Right lobe of liver (tissue), 6 donors: ENCODE measurements around the gene EVC. TPM values are rescaled to one million over a fixed set of nuclear protein-coding genes. Genes with fewer than 3 reads are reported as not detected.
"Not testable (repeated sequence)": the region's sequence is repeated elsewhere in the genome, so short reads cannot be mapped to it uniquely, and the experiment has no call there.

ENCODE experiments used
- ATAC-seq, 4 donors: fragments of 200-7000 bp; cut with Tn5 transposase; one replicate each; pipeline ENCODE4 v1.9.1; 2020; ENCODE audit warnings: mild to moderate bottlenecking in 4 of 4, moderate library complexity in 4 of 4
- DNase-seq, 3 donors: peaks; one replicate each; pipeline ENCODE4 v3.0.0-alpha.2; 2020
- H3K27ac ChIP-seq, 3 donors: fragments of 200-600 bp; one replicate each; pipeline ENCODE4 v1.8.0; 2022
- H3K27me3 ChIP-seq, 2 donors: fragments of 200-600 bp; one replicate each; pipeline ENCODE4 v1.8.0; 2022
- H3K36me3 ChIP-seq, 4 donors: fragments of 200-600 bp; sonication (generic) in 1 of 4; one replicate each; pipeline versions ENCODE4 v1.5.1 to v1.8.0; 2017 to 2022; ENCODE audit warnings: control low read depth in 1 of 4
- H3K4me1 ChIP-seq, 4 donors: fragments of 200-600 bp; sonication (generic) in 1 of 4; one replicate each; pipeline versions ENCODE4 v1.5.1 to v1.8.0; 2017 to 2022; ENCODE audit warnings: control low read depth in 1 of 4
- H3K4me3 ChIP-seq, 3 donors: fragments of 200-600 bp; one replicate each; pipeline ENCODE4 v1.8.0; 2022
- H3K9me3 ChIP-seq, 4 donors: fragments of 200-600 bp; sonication (generic) in 1 of 4; one replicate each; pipeline versions ENCODE4 v1.5.1 to v1.8.0; 2017 to 2022; ENCODE audit warnings: control low read depth in 1 of 4
- POLR2A ChIP-seq: fragments of 450-650 bp; IDR thresholded peaks from one replicate; pipeline ENCODE4 v1.6.1; 2017; ENCODE audit warnings: antibody characterized with exemption, mild to moderate bottlenecking
- WGBS: methylation state at CpG from one replicate; pipeline ENCODE4 v1.1.6; 2018; ENCODE audit warnings: low coverage, low lambda C conversion rate; ENCODE audit not compliant: insufficient coverage; ENCODE audit errors: missing lambda C conversion rate; 5-methylcytosine and 5-hydroxymethylcytosine counted together
- intact Hi-C, 2 donors: fragments of 100-400 bp; cut with DNase I; formaldehyde crosslinking; loops; one replicate each; pipeline versions ENCODE4 v1.11.2 to v1.14.1; 2022
- total RNA-seq, 6 experiments: library from RNA; depleted of rRNA in 2 of 6; stranded (reverse); fragments of >200 nt in 2 of 6; fragmentation: NEBNext Ultra II Directional in 3 of 6; extraction: Animal tissue kit (Norgen Biotek cat#: 25700) in 3 of 6; gene quantifications; one replicate each; pipeline versions ENCODE4 v1.1.0 to v1.2.4, GENCODE V29; 2016 to 2023
- TF ChIP-seq, protein P1 (sequence below), 4 donors: fragments of 200-600 bp in 3 of 4; fragments of 450-650 bp in 1 of 4; IDR thresholded peaks; one replicate each; pipeline versions ENCODE4 v1.5.1 to v1.8.0; 2016 to 2022; ENCODE audit warnings: antibody characterized with exemption in 4 of 4, mild to moderate bottlenecking in 2 of 4
- donor health status: DM: no; HTN: yes; CAD: no.
- donor health status: DM: no; HTN: no; CAD: no.
- donor health status: DM: no; HTN: no; CAD: no.
- donor health status: DM: no; HTN: yes; CAD: no.
- donor health status: DM: no; HTN: yes; CAD: no.

The EVC gene
- total RNA-seq, 6 experiments from 2014 or later = 2.6 to 6.5 (median 3.2) TPM

GRCh38 chr4:5808081-5808741 lies 97.2 kb downstream of the EVC start:
- TF ChIP-seq, protein P1, sequence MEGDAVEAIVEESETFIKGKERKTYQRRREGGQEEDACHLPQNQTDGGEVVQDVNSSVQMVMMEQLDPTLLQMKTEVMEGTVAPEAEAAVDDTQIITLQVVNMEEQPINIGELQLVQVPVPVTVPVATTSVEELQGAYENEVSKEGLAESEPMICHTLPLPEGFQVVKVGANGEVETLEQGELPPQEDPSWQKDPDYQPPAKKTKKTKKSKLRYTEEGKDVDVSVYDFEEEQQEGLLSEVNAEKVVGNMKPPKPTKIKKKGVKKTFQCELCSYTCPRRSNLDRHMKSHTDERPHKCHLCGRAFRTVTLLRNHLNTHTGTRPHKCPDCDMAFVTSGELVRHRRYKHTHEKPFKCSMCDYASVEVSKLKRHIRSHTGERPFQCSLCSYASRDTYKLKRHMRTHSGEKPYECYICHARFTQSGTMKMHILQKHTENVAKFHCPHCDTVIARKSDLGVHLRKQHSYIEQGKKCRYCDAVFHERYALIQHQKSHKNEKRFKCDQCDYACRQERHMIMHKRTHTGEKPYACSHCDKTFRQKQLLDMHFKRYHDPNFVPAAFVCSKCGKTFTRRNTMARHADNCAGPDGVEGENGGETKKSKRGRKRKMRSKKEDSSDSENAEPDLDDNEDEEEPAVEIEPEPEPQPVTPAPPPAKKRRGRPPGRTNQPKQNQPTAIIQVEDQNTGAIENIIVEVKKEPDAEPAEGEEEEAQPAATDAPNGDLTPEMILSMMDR (IDR thresholded peaks at IDR 0.05) = no peak
- no peaks in the 10 kb centered on the region for H3K36me3 ChIP-seq
- no peaks in the 10 kb centered on the region for H3K9me3 ChIP-seq
- no peak overlapping the region for H3K4me3 ChIP-seq
- ATAC-seq (no peak), DNase-seq (no peak)
- no peaks in the 10 kb centered on the region for H3K27me3 ChIP-seq
- intact Hi-C loops = no loop called here
- H3K4me1 ChIP-seq = no peaks in the 10 kb centered on the region
- H3K27ac ChIP-seq = no peak overlapping the region
- WGBS = 37% methylated on average over 2 of the region's 10 CpGs

GRCh38 chr4:5809216-5809776 lies 98.3 kb downstream of the EVC start:
- Histone ChIP-seq H3K27ac (no peak overlapping the region), H3K4me3 (no peak overlapping the region), H3K4me1 (no peaks in the 10 kb centered on the region), H3K27me3 (no peaks in the 10 kb centered on the region), H3K36me3 (no peaks in the 10 kb centered on the region), H3K9me3 (no peaks in the 10 kb centered on the region)
- WGBS = 100% methylated on average over 2 of the region's 12 CpGs
- ATAC-seq (no peak), DNase-seq (no peak)
- TF ChIP-seq, protein P1 (IDR thresholded peaks at IDR 0.05) = no peak
- no peak for TF ChIP-seq POLR2A
- intact Hi-C loops = no loop called here

GRCh38 chr4:5810151-5810550 lies 99.2 kb downstream of the EVC start:
- no peaks in the 10 kb centered on the region for H3K4me1 ChIP-seq
- no peak for DNase-seq
- 75% methylated on average over 2 of the region's 3 CpGs for WGBS
- TF ChIP-seq POLR2A = no peak
- TF ChIP-seq, protein P1 (IDR thresholded peaks at IDR 0.05) = no peak
- H3K36me3 ChIP-seq = no peaks in the 10 kb centered on the region
- no peak overlapping the region for H3K27ac ChIP-seq
- intact Hi-C loops = no loop called here
- H3K4me3 ChIP-seq = no peak overlapping the region
- H3K9me3 ChIP-seq = no peaks in the 10 kb centered on the region
- no peaks in the 10 kb centered on the region for H3K27me3 ChIP-seq
- ATAC-seq = no peak

- DNase-seq (no peak), ATAC-seq (no peak)
- no peak overlapping the region for H3K4me3 ChIP-seq
- no peaks in the 10 kb centered on the region for H3K4me1 ChIP-seq
- H3K27ac ChIP-seq = no peak overlapping the region
- no peaks in the 10 kb centered on the region for H3K27me3 ChIP-seq
- no peak for TF ChIP-seq POLR2A
- TF ChIP-seq, protein P1 (IDR thresholded peaks at IDR 0.05) = no peak
- intact Hi-C loops = no loop called here
- no peaks in the 10 kb centered on the region for H3K9me3 ChIP-seq
- 79% methylated on average over 11 of the region's 12 CpGs for WGBS
- no peaks in the 10 kb centered on the region for H3K36me3 ChIP-seq
These were observed 99.9 kb downstream of the EVC start for GRCh38 chr4:5810770-5811430.

DNA sequence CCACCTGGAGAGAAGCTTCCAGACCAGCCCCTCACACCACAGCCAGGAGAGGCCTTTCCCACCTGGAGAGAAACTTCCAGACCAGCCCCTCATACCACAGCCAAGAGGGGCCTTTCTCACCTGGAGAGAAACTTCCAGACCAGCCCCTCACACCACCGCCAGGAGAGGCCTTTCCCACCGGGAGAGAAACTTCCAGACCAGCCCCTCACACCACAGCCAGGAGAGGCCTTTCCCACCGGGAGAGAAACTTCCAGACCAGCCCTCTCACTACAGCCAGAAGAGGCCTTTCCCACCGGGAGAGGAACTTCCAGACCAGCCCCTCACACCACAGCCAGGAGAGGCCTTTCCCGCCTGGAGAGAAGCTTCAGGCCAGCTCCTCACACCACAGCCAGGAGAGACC lies 101.1 kb downstream of the EVC start:
- not testable (repeated sequence) for H3K4me3 ChIP-seq
- WGBS = 80% methylated on average over 1 of the region's 5 CpGs

More for the DNA sequence above, 101.1 kb downstream of the EVC start:
- DNase-seq, H3K27ac ChIP-seq, H3K4me1 ChIP-seq, H3K27me3 ChIP-seq, H3K36me3 ChIP-seq, intact Hi-C loops, H3K9me3 ChIP-seq, ATAC-seq: not testable (repeated sequence)
